PC-3 (cell line): ENCODE measurements around the gene SCARB1.

ENCODE experiments used
- EZH2 ChIP-seq: fragments of 300-600 bp; sonication (generic); IDR thresholded peaks from one replicate; pipeline ENCODE4 v1.6.1; 2017; ENCODE audit warnings: antibody characterized with exemption, mild to moderate bottlenecking, low read length; ENCODE audit not compliant: unreplicated experiment
- TF ChIP-seq, protein P1 (sequence below): fragments of 300-600 bp; sonication (generic); conservative IDR thresholded peaks from 2 replicates; pipeline ENCODE4 v1.5.1; 2017; ENCODE audit warnings: antibody characterized with exemption, low read depth, mild to moderate bottlenecking, low read length

DNA sequence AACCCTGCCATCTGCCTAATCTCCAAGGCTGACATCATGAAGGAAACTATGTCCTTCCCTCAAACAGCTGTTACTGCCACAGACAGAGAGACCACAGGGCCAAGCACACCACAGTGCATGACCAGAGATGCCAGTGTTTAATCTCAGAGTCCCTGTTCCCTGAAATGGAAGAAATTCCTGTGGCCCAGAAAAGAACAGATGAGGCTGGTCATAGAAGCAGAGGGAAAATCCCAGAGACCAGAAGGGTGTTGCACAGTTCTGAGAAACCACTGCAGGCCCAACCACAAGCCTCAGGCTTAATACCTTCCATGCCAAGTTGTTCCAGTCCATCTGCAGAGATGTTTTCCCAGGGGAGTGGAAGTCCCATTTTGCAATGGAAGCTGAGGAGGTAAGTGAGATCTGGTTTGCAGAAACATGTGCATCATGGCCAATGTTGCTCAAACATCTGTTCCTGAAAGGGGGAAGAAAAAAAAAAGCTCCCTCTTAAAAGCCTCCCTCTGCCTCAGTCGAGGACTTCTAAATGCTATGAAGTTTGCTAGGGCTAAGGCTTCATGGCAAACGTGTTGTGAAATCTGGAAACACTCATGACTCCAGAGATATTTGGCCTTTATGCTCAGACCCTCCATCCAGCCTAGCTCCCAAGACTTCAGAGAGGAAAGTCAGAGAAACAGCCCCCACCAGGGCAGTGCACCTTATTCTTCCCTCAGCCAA lies 98.6 kb downstream of the SCARB1 start:
- TF ChIP-seq, protein P1, sequence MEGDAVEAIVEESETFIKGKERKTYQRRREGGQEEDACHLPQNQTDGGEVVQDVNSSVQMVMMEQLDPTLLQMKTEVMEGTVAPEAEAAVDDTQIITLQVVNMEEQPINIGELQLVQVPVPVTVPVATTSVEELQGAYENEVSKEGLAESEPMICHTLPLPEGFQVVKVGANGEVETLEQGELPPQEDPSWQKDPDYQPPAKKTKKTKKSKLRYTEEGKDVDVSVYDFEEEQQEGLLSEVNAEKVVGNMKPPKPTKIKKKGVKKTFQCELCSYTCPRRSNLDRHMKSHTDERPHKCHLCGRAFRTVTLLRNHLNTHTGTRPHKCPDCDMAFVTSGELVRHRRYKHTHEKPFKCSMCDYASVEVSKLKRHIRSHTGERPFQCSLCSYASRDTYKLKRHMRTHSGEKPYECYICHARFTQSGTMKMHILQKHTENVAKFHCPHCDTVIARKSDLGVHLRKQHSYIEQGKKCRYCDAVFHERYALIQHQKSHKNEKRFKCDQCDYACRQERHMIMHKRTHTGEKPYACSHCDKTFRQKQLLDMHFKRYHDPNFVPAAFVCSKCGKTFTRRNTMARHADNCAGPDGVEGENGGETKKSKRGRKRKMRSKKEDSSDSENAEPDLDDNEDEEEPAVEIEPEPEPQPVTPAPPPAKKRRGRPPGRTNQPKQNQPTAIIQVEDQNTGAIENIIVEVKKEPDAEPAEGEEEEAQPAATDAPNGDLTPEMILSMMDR = no peak
- no peak for TF ChIP-seq EZH2
